Colonic mucosa (tissue), 4 donors: ENCODE measurements around the gene SPATS2L. TPM values are rescaled to one million over a fixed set of nuclear protein-coding genes. Genes with fewer than 3 reads are reported as not detected.

Source experiments
- DNase-seq: peaks from one replicate; pipeline ENCODE4 v3.0.0-alpha.2; 2020
- H3K27ac ChIP-seq: fragments of 200-600 bp; one replicate; pipeline ENCODE4 v1.8.0; 2021
- H3K27me3 ChIP-seq: fragments of 200-600 bp; one replicate; pipeline ENCODE4 v1.8.0; 2021
- H3K36me3 ChIP-seq: fragments of 200-600 bp; one replicate; pipeline ENCODE4 v1.8.0; 2021
- H3K4me1 ChIP-seq: fragments of 200-600 bp; one replicate; pipeline ENCODE4 v1.8.0; 2021; ENCODE audit warnings: mild to moderate bottlenecking
- H3K4me3 ChIP-seq: fragments of 200-600 bp; one replicate; pipeline ENCODE4 v1.8.0; 2021
- H3K9ac ChIP-seq, 2 donors: one replicate each; pipeline ENCODE4 v1.7.0; 2013; ENCODE audit warnings: control low read depth in 2 of 2, low read depth in 2 of 2, low read length in 2 of 2
- H3K9me3 ChIP-seq: fragments of 200-600 bp; one replicate; pipeline ENCODE4 v1.8.0; 2021
- intact Hi-C: fragments of 100-400 bp; cut with DNase I; formaldehyde crosslinking; loops from one replicate; pipeline ENCODE4 v1.14.1; 2022
- total RNA-seq, 2 donors: library from RNA; stranded (reverse); fragmentation: NEBNext Ultra II Directional in 1 of 2; extraction: Animal tissue kit (Norgen Biotek cat#: 25700) in 1 of 2; gene quantifications; one replicate each; pipeline ENCODE4 v1.2.1, GENCODE V29; 2021
- TF ChIP-seq, protein P1 (sequence below): fragments of 200-600 bp; IDR thresholded peaks from one replicate; pipeline ENCODE4 v1.8.0; 2022; ENCODE audit warnings: antibody characterized with exemption, mild to moderate bottlenecking
- donor health status: healthy.
- donor health status: DM: no; HTN: no; CAD: no.
- donor health status: DM: no; HTN: no; CAD: no.

The SPATS2L gene
- total RNA-seq, 2 donors from 2014 or later: 151 to 187 TPM

DNA sequence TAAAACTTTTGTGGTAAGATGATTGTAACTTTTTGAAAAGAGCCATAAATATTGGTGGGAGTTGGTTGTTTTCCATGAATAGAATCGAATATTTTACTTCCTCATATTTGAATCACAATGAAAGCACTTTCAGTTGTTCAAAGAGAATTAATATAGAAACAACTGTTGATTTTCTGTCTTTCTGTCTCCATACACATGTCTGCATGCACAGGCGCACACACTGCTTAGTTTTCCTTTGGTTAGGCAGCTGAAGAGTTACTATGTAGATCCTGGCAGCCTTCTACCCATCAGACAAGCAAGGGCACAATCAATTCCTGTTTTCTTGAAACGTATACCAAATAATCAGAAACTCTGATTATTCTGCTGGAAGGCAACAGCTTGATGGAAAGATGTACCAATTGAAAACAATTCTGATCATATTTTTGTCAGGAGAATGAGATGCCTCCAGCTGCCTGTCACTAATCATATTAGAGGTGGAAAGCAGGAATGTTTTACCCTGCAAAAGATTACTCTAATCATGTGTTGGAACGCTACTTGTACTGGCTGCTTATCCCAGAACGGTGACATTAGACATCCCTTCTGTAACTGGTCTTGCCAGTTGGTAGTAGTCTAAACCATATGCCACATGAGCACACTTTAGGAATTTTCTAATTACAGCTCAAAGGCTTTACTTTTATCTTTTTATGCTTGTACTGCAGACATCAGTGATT lies 24.0 kb downstream of the SPATS2L start:
- intact Hi-C loops: no loop called here

GRCh38 chr2:200331061-200331400 lies 24.5 kb downstream of the SPATS2L start:
- intact Hi-C loops: no loop called here
- TF ChIP-seq, protein P1, sequence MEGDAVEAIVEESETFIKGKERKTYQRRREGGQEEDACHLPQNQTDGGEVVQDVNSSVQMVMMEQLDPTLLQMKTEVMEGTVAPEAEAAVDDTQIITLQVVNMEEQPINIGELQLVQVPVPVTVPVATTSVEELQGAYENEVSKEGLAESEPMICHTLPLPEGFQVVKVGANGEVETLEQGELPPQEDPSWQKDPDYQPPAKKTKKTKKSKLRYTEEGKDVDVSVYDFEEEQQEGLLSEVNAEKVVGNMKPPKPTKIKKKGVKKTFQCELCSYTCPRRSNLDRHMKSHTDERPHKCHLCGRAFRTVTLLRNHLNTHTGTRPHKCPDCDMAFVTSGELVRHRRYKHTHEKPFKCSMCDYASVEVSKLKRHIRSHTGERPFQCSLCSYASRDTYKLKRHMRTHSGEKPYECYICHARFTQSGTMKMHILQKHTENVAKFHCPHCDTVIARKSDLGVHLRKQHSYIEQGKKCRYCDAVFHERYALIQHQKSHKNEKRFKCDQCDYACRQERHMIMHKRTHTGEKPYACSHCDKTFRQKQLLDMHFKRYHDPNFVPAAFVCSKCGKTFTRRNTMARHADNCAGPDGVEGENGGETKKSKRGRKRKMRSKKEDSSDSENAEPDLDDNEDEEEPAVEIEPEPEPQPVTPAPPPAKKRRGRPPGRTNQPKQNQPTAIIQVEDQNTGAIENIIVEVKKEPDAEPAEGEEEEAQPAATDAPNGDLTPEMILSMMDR: no peak
- no peaks in the 10 kb centered on the region for H3K27me3 ChIP-seq
- no peak overlapping the region for H3K4me3 ChIP-seq
- no peaks in the 10 kb centered on the region for H3K36me3 ChIP-seq
- H3K27ac ChIP-seq: no peak overlapping the region
- no peaks in the 10 kb centered on the region for H3K9me3 ChIP-seq
- DNase-seq: no peak
- H3K4me1 ChIP-seq: no peaks in the 10 kb centered on the region
- no peak overlapping the region for H3K9ac ChIP-seq

More for the DNA sequence above, 24.0 kb downstream of the SPATS2L start:
- no peaks in the 10 kb centered on the region for H3K36me3 ChIP-seq
- no peaks in the 10 kb centered on the region for H3K27me3 ChIP-seq
- no peaks in the 10 kb centered on the region for H3K4me1 ChIP-seq
- no peak overlapping the region for H3K27ac ChIP-seq
- no peak overlapping the region for H3K9ac ChIP-seq
- H3K9me3 ChIP-seq: no peaks in the 10 kb centered on the region
- no peak overlapping the region for H3K4me3 ChIP-seq
- no peak for DNase-seq
- TF ChIP-seq, protein P1: no peak

GRCh38 chr2:200335657-200336056 lies 29.2 kb downstream of the SPATS2L start:
- TF ChIP-seq, protein P1: no peak
- intact Hi-C loops: no loop called here
- Histone ChIP-seq H3K9me3 (no peaks in the 10 kb centered on the region), H3K36me3 (no peaks in the 10 kb centered on the region), H3K27me3 (no peaks in the 10 kb centered on the region), H3K27ac (no peak overlapping the region), H3K9ac (no peak overlapping the region), H3K4me1 (no peaks in the 10 kb centered on the region), H3K4me3 (no peak overlapping the region)
- DNase-seq: peak; percentile 27

DNA sequence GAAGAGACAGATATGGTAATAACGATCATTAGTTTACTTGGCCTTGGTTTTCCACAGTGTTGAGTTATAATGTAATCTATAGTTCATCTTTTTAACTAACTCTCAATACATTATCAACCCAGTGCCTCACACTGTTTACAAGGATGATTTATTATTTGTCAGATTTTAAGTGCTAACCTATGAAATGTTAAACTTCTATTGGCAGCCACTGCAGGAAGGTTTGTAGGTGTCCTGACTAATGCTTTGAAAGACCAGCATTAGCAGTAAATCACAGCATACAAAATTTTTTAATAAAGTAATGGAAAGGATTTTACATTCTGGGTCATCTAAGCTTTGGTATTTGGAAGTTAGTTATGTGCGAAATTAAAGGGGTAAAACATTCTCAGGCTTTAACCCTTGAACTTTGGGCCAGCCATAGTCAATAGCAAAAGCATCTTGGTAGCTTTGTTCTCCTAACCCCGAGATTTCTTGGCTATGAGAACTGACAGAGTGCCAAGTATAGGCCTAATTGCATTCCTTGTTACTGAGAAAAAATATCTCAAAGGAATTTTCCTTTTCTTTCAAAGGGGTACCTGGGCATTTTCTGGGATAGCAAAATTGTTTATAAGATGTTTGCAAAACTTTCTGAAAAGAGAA lies 30.6 kb downstream of the SPATS2L start:
- TF ChIP-seq, protein P1: no peak
- Histone ChIP-seq H3K9ac (no peak overlapping the region), H3K9me3 (no peaks in the 10 kb centered on the region), H3K4me1 (no peaks in the 10 kb centered on the region), H3K27me3 (no peaks in the 10 kb centered on the region), H3K27ac (no peak overlapping the region), H3K4me3 (no peak overlapping the region), H3K36me3 (no peaks in the 10 kb centered on the region)
- intact Hi-C loops: no loop called here
- no peak for DNase-seq

GRCh38 chr2:200337621-200338020 lies 31.1 kb downstream of the SPATS2L start:
- TF ChIP-seq, protein P1: no peak
- H3K27me3 ChIP-seq: no peaks in the 10 kb centered on the region
- no peak for DNase-seq
- no peak overlapping the region for H3K27ac ChIP-seq
- H3K9me3 ChIP-seq: no peaks in the 10 kb centered on the region
- H3K9ac ChIP-seq: no peak overlapping the region
- H3K4me1 ChIP-seq: no peaks in the 10 kb centered on the region
- intact Hi-C loops: no loop called here
- H3K4me3 ChIP-seq: no peak overlapping the region
- H3K36me3 ChIP-seq: no peaks in the 10 kb centered on the region
